Measurements from ENCODE around the gene KHDRBS2. TPM values are rescaled to one million over a fixed set of nuclear protein-coding genes. Genes with fewer than 3 reads are reported as not detected.

KHDRBS2 gene
- total and polyA plus RNA-seq, 2 of the 13 experiments (the other 11 are each of a cell fraction or from before 2014, with no cell fraction given): not detected

- no peak overlapping the region for H3K4me2 ChIP-seq (ENCODE audit: low read depth, low read length)
- TF ChIP-seq ZNF564 (CRISPR knock-in tag; IDR thresholded peaks at IDR 0.05) (no peak), MATR3 (CRISPR knock-in tag; IDR thresholded peaks at IDR 0.05) (no peak), ZNF550 (CRISPR knock-in tag; IDR thresholded peaks at IDR 0.05; ENCODE audit: borderline replicate concordance) (no peak), CCDC6 (CRISPR knock-in tag; IDR thresholded peaks at IDR 0.05) (no peak), LRRFIP1 (CRISPR knock-in tag; conservative IDR thresholded peaks at IDR 0.05) (no peak), ZNF710 (CRISPR knock-in tag; IDR thresholded peaks at IDR 0.05; ENCODE audit: borderline replicate concordance) (no peak), ZNF546 (CRISPR knock-in tag; conservative IDR thresholded peaks at IDR 0.05) (no peak), POLR2G (IDR thresholded peaks at IDR 0.05; ENCODE audit: low read depth, low read length) (no peak), SMAD3 (CRISPR knock-in tag; IDR thresholded peaks at IDR 0.05) (no peak), ZBTB43 (CRISPR knock-in tag; conservative IDR thresholded peaks at IDR 0.05) (no peak), HOXD1 (CRISPR knock-in tag; IDR thresholded peaks at IDR 0.05) (no peak), ZSCAN30 (CRISPR knock-in tag; IDR thresholded peaks at IDR 0.05) (no peak)
- TF ChIP-seq, protein P1, sequence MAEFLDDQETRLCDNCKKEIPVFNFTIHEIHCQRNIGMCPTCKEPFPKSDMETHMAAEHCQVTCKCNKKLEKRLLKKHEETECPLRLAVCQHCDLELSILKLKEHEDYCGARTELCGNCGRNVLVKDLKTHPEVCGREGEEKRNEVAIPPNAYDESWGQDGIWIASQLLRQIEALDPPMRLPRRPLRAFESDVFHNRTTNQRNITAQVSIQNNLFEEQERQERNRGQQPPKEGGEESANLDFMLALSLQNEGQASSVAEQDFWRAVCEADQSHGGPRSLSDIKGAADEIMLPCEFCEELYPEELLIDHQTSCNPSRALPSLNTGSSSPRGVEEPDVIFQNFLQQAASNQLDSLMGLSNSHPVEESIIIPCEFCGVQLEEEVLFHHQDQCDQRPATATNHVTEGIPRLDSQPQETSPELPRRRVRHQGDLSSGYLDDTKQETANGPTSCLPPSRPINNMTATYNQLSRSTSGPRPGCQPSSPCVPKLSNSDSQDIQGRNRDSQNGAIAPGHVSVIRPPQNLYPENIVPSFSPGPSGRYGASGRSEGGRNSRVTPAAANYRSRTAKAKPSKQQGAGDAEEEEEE (CRISPR knock-in tag; IDR thresholded peaks at IDR 0.05; ENCODE audit: borderline replicate concordance): no peak
- TF ChIP-seq, protein P2, sequence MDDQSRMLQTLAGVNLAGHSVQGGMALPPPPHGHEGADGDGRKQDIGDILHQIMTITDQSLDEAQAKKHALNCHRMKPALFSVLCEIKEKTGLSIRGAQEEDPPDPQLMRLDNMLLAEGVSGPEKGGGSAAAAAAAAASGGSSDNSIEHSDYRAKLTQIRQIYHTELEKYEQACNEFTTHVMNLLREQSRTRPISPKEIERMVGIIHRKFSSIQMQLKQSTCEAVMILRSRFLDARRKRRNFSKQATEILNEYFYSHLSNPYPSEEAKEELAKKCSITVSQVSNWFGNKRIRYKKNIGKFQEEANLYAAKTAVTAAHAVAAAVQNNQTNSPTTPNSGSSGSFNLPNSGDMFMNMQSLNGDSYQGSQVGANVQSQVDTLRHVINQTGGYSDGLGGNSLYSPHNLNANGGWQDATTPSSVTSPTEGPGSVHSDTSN (CRISPR knock-in tag; IDR thresholded peaks at IDR 0.05; ENCODE audit: borderline replicate concordance): no peak
- TF ChIP-seq, protein P3, sequence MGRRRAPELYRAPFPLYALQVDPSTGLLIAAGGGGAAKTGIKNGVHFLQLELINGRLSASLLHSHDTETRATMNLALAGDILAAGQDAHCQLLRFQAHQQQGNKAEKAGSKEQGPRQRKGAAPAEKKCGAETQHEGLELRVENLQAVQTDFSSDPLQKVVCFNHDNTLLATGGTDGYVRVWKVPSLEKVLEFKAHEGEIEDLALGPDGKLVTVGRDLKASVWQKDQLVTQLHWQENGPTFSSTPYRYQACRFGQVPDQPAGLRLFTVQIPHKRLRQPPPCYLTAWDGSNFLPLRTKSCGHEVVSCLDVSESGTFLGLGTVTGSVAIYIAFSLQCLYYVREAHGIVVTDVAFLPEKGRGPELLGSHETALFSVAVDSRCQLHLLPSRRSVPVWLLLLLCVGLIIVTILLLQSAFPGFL (CRISPR knock-in tag; IDR thresholded peaks at IDR 0.05): no peak
- H3K9me3 ChIP-seq (ENCODE audit: low read length): 0 out of 2 replicates have a peak, but pooled peaks cover 6% of the 10 kb centered on the region
- H3K27me3 ChIP-seq (ENCODE audit: control insufficient read depth in 1 of 2, insufficient read depth in 2 of 2, low read length in 2 of 2): no peaks in the 10 kb centered on the region
- no peak overlapping the region for H3K9ac ChIP-seq (ENCODE audit: insufficient read depth, low read depth, low read length)
- intact Hi-C loops (cut with micrococcal nuclease; ENCODE audit: unreplicated experiment): no loop called here
- no peaks in the 10 kb centered on the region for H3K36me3 ChIP-seq (replicated peaks in 1 of 2; ENCODE audit: control insufficient read depth in 1 of 2, insufficient read depth in 2 of 2, low read length in 2 of 2)
- in situ Hi-C loops (cut with HindIII; ENCODE audit: extremely low pct_ligation_motif_present, low pct_unique_long_range_greater_than_20kb): no loop called here
- no peaks in the 10 kb centered on the region for H3K4me1 ChIP-seq (ENCODE audit: insufficient read depth, low read length)
- ChIA-PET CTCF (ENCODE audit: low intra/inter-chr PET ratio, low total read pairs) (no interaction called here), POLR2A (no interaction called here)
- H3K4me3 ChIP-seq (replicated peaks in 1 of 3; ENCODE audit: insufficient read depth in 1 of 3, low read depth in 2 of 3, low read length in 3 of 3): no peak overlapping the region
- no peaks in the 10 kb centered on the region for H4K20me1 ChIP-seq (ENCODE audit: insufficient read depth, low read length)
- no peak overlapping the region for H2AFZ ChIP-seq (ENCODE audit: low read length)
- no peak for FAIRE-seq
- ATAC-seq: no peak
- H3K27ac ChIP-seq (ENCODE audit: extremely low read length, insufficient read depth, low read length): no peak overlapping the region
- BruUV-seq (replicated peaks): no TSS peak
- DNase-seq (ENCODE audit: low spot score): no peak
- 7% methylated on average over 5 of the region's 5 CpGs for WGBS (ENCODE audit: low lambda C conversion rate)
- H3K79me2 ChIP-seq (ENCODE audit: insufficient read depth, low read length): no peaks in the 10 kb centered on the region
These were observed 183.6 kb downstream of the KHDRBS2 start for GRCh38 chr6:62102387-62102786.

All from HepG2 (cell line).